ENCODE data around the gene NTN4.
"Not testable (repeated sequence)": the region's sequence is repeated elsewhere in the genome, so short reads cannot be mapped to it uniquely, and the experiment has no call there.

Gene NTN4

DNA sequence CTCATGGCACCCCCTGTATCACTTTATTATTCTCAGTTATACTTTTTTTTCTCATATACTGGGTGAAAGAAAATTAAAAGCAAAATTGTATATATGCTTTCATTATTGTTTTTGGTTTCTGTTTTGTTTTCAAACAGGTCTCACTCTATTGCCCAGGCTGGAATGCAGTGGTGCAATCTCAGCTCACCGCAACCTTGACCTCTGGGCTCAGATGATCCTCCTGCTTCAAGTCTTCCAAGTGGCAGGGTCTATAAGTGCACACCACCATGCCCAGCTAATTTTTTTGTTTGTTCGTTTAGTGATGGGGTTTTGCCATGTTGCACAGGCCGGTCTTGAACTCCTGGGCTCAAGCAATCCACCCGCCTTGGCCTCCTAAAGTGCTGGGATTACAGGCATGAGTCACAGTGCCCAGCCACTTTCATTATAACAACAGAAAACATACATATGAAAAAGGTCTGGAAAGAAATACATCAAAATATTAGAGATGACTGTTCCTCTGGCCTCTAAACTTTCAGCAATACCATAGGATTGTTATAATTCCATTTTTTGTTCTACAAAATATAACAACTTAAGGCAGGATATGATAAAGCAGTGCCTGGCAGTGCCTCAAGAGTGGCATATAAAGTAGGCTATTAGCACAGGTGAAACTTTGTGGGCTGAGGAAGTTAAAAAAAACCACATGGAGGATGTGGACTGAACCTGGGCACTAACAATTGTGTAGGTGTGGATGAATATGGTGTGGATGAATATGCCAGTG lies 5.8 kb upstream of the NTN4 start:
- no peak for DNase-seq (ENCODE audit: low read depth)

- no peak for DNase-seq (ENCODE audit: low read depth)
Observed at GRCh38 chr12:95790917-95791849, 619 bp upstream of the NTN4 start.

GRCh38 chr12:95789126-95790032 lies 1.2 kb downstream of the NTN4 start:
- DNase-seq (ENCODE audit: low read depth) = no peak

DNA sequence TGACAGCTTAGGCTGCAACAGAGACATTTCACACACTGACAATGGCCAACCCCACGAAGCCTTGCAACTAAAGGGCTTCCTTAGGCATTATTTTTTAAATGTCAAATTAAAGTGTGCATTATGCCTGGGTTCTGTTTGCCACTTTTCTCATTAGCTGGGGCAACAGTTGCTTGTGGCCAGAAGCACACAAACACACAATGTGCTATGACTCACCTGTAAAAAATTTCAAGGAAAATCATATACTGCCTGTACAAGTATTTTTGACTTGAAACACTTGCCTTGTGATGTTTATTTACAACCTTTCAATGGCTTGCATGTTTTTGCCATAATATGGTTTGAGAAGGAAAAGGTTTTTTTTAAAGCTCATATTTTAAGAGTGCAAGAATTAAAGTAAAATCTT lies 1.9 kb downstream of the NTN4 start:
- no peak for DNase-seq (ENCODE audit: low read depth)

DNA sequence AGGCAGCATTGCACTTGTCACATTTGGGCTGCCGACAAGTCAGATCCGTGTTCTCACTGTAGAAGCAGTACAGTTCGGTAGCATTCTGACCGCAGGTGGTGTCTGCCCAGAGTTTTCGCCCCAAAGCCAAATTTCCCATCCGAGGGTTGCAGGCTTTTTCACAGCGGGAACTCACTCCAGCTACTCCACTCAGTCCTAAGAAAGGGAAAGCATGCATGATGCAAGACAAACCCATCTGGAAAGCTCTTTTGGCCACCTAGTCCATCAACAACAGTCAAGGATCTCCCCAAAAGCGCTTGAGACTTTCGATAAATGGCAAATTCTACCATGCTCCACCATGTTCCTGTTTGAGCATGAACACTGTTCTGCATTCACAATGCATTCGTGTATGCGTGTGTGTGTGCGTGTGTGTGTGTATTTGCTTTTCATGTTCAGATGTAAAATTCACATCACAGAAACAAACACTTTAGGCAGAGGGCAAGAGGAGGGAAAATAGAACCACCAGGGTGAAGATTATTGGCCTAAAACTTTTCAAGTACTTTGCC lies 3.2 kb downstream of the NTN4 start:
- DNase-seq (ENCODE audit: low read depth) = no peak

DNA sequence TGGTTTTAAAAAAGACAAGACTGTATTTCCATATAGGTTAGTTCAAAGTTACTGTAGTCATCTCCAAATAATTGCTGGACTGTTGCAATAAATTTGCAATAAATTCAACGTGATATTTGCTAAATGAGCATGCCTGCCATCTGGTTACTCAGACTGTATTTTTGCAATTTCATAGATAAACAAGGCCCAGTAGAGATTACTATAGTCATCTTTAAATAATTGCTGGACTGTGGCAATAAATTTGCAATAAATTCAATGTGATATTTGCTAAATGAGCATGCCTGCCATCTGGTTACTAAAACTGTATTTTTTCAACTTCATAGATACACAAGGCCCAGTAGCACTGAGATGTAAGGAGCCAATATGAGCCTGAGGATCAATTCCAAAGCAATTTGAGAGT lies 5.6 kb downstream of the NTN4 start:
- DNase-seq (ENCODE audit: low read depth) = no peak

DNA sequence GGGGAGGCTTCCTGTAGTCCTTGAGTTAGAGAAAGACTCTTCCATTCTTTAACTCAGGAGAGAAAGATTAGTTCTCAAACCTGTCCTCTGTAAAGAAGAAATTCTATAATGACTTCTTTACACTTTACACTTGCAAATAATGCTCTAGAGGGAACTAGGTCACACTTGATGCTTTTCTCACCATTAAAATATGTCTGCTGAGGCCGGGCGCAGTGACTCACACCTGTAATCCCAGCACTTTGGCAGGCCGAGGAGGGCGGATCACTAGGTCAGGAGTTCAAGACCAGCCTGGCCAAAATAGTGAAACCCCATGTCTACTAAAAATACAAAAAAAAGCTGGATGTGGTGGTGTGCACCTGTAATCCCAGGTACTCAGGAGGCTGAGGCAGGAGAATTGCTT lies 6.3 kb downstream of the NTN4 start:
- no peak for DNase-seq (ENCODE audit: low read depth)

DNA sequence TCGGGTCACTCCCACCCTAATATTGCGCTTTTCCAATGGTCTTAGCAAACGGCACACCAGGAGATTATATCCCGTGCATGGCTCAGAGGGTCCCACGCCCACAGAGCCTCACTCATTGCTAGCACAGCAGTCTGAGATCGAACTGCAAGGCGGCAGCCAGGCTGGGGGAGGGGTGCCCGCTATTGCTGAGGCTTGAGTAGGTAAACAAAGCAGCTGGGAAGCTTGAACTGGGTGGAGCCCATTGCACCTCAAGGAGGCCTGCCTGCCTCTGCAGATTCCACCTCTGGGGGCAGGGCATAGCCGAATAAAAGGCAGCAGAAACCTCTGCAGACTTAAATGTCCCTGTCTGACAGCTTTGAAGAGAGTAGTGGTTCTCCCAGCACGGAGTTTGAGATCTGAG lies 15.1 kb downstream of the NTN4 start:
- not testable (repeated sequence) for DNase-seq (ENCODE audit: low read depth)

DNA sequence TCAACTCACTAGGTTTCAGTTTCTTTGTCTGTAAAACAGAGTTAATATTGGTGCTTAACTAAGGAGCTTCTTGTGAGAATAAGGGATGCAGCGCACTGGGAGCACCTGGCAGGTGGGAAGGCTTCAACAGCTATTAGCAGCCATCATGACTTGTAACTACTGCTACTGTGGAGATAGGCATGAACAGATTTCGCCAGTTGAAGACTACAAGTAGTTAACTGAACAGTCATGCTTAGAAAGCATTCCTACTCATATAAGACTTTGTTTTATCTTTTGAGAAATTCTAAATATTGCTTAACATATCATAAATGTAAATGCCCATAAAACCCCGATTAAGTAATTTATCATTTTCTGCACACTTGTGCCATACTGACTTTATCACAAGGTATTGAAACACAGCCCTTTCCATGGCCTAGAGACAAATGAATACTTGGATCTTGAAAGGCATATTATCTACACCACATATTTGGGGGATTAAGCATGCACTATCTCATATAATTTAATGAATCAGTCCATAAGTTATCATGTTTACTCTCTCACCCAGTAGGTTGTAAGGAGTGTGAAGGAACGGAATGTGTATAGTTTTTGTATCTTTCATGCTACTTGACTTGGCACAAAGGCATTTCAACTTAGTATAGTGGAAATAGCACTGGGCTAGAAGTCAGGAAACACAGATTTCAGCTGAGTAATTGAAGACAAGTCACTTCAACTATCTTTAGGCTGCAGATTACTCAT lies 16.1 kb downstream of the NTN4 start:
- no peak for DNase-seq (ENCODE audit: low read depth)

DNA sequence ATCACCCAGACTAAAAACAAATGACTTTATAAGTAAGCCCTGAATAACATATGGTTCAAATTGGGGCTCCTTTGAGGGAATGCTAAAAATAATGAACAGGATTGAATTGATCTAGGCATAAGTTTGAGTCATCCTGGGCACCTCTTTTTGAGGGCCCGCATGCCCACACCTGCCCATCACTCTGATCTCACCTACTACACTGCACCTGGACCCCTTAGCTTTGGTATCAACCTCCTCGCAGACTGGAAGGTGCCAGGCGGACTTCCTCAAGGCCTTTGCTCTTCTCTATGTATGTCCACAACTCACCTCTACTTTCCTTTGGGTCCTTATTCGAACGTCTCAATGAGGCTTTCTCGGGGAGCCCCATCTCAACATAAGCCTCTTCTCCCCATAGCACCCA lies 17.2 kb downstream of the NTN4 start:
- DNase-seq (ENCODE audit: low read depth) = no peak

DNA sequence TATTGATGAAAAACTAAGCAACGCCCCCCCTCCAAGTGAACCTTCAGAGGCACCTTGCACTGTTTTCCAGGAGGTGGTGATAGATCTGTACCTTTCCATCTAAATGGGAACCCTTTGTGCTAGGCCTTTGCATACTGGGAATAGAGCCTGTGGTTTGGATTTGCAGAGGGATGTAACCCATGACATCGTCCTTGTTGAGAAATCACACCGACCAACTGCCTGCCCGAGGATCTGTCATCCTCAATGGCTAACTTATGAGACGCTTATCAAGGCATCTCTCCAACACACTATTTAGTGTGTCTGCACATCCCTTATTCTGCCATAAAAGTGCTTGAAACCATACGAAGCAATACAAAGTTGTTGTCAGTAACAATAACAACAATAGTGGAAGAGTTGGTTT lies 22.9 kb downstream of the NTN4 start:
- DNase-seq (ENCODE audit: low read depth) = no peak

DNA sequence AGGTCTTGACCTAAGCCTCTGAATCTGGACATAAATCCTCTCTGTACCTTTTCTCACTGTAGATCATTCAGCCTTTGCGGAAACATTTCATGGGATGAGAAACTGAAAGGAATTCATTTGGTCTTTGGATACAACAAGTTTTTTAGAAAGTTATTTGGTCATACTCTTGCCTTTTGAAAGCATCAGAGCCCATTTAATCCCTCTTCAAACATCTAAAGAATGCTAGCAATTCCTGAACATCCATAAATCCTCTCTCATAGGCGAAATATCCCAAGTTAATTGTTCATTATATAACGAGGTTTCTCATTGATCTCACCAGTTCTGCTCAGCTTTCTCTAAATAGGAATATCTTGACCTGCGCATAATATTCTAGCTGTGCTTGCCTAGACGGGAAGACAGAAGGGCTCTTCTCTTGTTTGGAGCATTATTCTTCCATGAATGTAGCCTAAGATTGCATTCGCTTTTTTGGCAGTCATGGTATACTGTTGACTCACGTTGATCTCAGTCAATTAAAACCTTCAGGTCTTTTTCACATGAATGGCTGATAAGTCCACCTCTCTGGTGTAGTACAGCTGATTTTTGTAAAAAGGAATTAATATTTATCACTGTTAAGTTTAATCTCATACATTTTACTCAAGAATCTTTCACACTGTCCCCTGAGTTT lies 24.1 kb downstream of the NTN4 start:
- DNase-seq (ENCODE audit: low read depth) = no peak

DNA sequence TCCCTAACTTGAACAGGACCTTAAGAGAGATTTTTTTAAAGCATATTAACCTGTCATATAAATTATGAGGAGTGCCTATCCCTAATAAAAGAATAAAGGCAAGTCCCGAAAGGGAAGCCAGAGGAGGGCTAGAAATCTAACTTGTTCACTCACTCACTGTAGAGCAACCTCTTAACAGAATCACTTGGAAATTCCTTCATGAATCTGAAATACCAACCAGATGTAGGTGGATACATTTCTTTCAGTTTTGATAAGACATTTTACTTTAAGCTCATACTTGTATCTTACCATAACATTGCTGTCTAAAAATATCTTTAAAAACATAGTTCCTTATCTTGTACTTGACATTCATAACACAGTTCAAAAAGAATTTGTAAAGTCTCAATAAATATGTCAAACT lies 25.7 kb downstream of the NTN4 start:
- DNase-seq (ENCODE audit: low read depth) = no peak

DNA sequence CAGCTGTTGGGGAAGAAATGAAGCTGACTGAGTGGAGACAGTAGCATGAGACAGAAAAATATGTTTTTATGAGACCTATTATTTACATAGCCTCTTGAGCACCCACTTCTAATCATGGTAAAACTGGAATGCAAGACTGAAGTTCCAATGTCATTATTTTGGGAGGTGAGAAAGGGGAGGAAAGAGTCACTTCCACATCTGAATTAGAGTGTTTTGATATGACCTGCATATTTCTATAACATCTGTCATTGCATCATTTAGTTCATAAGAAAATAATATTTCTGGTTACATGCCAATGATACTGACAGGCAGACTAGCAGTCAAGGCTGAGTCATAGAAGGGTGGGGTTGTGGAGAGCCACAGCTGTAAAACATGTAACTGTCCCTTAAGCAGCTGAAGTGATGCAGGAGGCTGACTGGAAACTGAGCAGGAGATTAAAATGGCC lies 26.7 kb downstream of the NTN4 start:
- DNase-seq (ENCODE audit: low read depth) = peak; percentile 86

GRCh38 chr12:95762123-95762785 lies 28.3 kb downstream of the NTN4 start:
- no peak for DNase-seq (ENCODE audit: low read depth)

DNA sequence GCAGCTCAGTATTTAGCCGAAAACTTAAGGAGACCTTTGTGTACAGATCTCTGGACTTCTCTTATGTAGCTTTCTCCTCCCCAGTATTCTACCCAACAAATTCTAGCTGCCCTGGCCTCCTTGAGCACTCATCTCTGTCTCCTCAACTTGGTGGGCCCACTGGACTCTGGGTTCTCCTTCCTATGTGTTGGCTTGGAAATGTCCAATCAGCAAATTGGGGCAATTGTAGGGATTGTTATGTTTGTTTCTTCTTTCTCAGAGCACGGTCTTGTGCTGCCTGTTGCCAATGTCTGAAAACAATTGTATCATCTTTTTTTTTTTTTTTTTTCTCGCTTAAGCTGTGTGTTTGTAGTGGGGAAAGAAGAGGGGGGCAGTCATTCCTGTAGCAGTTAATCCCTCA lies 30.2 kb downstream of the NTN4 start:
- DNase-seq (ENCODE audit: low read depth) = no peak

- DNase-seq (ENCODE audit: low read depth) = no peak
Observed at GRCh38 chr12:95759718-95760117, 30.8 kb downstream of the NTN4 start.

GRCh38 chr12:95759039-95759438 lies 31.5 kb downstream of the NTN4 start:
- no peak for DNase-seq (ENCODE audit: low read depth)

- DNase-seq (ENCODE audit: low read depth) = no peak
Observed at GRCh38 chr12:95756362-95756761, 34.2 kb downstream of the NTN4 start.

GRCh38 chr12:95755261-95755865 lies 35.2 kb downstream of the NTN4 start:
- no peak for DNase-seq (ENCODE audit: low read depth)
